ENCODE measurements around the gene FOLR2.
A peak's percentile ranks its signal among the peaks of the same experiment; 100 is the strongest.

Gene FOLR2

DNA sequence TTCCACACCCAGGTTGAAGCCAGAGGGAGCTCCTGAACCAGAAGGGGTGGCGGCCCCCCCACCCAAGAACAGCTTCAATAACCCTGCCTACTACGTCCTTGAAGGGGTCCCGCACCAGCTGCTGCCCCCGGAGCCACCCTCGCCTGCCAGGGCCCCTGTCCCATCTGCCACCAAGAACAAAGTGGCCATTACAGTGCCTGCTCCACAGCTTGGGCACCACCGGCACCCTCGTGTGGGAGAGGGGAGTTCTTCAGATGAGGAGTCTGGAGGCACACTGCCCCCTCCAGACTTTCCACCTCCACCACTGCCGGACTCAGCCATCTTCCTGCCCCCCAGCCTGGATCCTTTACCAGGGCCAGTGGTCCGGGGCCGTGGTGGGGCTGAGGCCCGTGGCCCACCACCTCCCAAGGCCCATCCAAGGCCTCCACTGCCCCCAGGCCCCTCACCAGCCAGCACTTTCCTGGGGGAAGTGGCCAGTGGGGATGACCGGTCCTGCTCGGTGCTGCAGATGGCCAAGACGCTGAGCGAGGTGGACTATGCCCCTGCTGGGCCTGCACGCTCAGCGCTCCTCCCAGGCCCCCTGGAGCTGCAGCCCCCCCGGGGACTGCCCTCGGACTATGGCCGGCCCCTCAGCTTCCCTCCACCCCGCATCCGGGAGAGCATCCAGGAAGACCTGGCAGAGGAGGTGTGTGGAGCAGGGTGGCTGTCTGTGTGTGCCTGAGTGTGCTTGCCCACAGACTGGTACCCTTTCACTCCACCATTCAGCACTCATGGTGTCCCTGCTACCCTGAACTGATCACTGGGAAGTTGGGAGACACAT, 20.7 kb downstream of the FOLR2 start:
- TF ChIP-seq, protein P1, sequence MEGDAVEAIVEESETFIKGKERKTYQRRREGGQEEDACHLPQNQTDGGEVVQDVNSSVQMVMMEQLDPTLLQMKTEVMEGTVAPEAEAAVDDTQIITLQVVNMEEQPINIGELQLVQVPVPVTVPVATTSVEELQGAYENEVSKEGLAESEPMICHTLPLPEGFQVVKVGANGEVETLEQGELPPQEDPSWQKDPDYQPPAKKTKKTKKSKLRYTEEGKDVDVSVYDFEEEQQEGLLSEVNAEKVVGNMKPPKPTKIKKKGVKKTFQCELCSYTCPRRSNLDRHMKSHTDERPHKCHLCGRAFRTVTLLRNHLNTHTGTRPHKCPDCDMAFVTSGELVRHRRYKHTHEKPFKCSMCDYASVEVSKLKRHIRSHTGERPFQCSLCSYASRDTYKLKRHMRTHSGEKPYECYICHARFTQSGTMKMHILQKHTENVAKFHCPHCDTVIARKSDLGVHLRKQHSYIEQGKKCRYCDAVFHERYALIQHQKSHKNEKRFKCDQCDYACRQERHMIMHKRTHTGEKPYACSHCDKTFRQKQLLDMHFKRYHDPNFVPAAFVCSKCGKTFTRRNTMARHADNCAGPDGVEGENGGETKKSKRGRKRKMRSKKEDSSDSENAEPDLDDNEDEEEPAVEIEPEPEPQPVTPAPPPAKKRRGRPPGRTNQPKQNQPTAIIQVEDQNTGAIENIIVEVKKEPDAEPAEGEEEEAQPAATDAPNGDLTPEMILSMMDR (IDR thresholded peaks at IDR 0.05; ENCODE audit: low read depth, low read length) = no peak
- no peak for TF ChIP-seq EZH2phosphoT487 (IDR thresholded peaks at IDR 0.05; ENCODE audit: low read depth)
- peaks cover 56% of the 10 kb centered on the region for H3K36me3 ChIP-seq (replicated peaks; ENCODE audit: low read depth, low read length)
- no peak overlapping the region for H2AFZ ChIP-seq (ENCODE audit: low read depth, low read length)

DNA sequence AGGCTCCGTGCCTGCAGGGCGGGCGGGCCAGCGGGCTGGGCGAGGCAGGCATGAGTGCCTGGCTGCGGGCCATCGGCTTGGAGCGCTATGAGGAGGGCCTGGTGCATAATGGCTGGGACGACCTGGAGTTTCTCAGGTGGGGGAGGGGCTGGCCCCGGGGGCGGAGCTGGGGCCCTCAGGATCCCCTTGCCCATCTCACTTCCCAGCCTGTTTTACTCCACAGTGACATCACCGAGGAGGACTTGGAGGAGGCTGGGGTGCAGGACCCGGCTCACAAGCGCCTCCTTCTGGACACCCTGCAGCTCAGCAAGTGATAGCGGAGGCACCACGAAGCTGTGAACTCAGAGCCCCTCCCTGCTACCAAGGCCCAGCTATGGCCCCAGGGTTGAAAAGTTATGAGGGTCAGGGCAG, 21.5 kb downstream of the FOLR2 start:
- Histone ChIP-seq H3K27me3 (ENCODE audit: low read depth, low read length) (no peaks in the 10 kb centered on the region), H3K9me3 (ENCODE audit: insufficient read depth, low read length) (no peaks in the 10 kb centered on the region), H3K4me3 (ENCODE audit: low read length) (no peak overlapping the region), H3K4me1 (ENCODE audit: low read length) (no peaks in the 10 kb centered on the region), H3K27ac (ENCODE audit: low read length) (no peak overlapping the region), H3K4me2 (ENCODE audit: low read length) (no peak overlapping the region), H4K20me1 (ENCODE audit: insufficient read depth, low read length) (peaks cover 27% of the 10 kb centered on the region; the same call in 1 of the 2 replicates), H2AFZ (ENCODE audit: low read depth, low read length) (no peak overlapping the region), H3K79me2 (ENCODE audit: low read length) (no peaks in the 10 kb centered on the region), H3K9ac (ENCODE audit: low read length) (no peak overlapping the region), H3K36me3 (replicated peaks; ENCODE audit: low read depth, low read length) (peaks cover 48% of the 10 kb centered on the region)
- TF ChIP-seq, protein P1 (IDR thresholded peaks at IDR 0.05; ENCODE audit: low read depth, low read length) = peak; percentile 84
- no peak for TF ChIP-seq EZH2phosphoT487 (IDR thresholded peaks at IDR 0.05; ENCODE audit: low read depth)

More for the DNA sequence above, 20.7 kb downstream of the FOLR2 start:
- no peak overlapping the region for H3K27ac ChIP-seq (ENCODE audit: low read length)
- H3K9ac ChIP-seq (ENCODE audit: low read length) = no peak overlapping the region
- H3K4me2 ChIP-seq (ENCODE audit: low read length) = no peak overlapping the region
- H3K27me3 ChIP-seq (ENCODE audit: low read depth, low read length) = no peaks in the 10 kb centered on the region
- H3K79me2 ChIP-seq (ENCODE audit: low read length) = no peaks in the 10 kb centered on the region
- peaks cover 27% of the 10 kb centered on the region; the same call in 1 of the 2 replicates for H4K20me1 ChIP-seq (ENCODE audit: insufficient read depth, low read length)
- no peaks in the 10 kb centered on the region for H3K4me1 ChIP-seq (ENCODE audit: low read length)
- no peaks in the 10 kb centered on the region for H3K9me3 ChIP-seq (ENCODE audit: insufficient read depth, low read length)
- H3K4me3 ChIP-seq (ENCODE audit: low read length) = no peak overlapping the region

DNA sequence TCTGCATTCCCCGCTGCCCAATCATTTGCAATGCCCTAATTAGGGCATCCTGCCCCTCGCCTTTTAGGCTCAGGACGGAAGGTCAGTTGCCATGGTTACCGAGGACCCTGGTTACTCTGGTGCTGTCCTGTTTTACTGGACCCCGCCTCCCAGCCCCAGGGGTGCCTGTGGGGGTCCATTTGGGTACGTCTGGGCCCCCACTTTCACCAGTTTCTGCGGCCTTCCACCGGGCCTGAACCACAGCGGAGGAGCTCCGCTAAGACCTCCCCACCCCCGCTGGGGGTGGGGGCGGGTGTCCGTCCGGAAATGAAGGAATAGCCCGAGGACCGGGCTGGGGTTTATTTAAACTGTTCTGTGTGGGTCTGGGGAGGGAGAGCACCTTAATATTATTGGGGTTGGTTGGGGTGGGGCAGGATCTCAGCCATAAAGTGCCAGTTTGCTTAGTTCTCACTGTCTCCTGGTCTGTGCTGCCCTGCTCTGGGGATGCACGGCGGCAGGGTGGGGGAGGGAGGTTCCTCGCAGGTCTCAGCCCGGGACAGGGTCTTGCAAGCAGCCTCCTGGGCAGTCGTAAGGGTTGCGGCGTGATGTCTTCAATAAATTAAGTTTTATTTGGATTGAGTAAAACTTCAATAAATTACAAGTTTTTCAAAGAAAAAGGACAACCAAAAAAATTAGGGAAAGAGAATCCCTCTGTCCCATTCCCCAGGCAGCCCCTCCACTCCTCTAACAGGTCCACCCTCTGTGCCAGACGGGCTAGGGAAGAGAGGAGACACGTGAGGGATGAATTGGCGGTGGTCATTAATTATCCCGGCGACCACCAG, 22.1 kb downstream of the FOLR2 start:
- peaks cover 42% of the 10 kb centered on the region for H3K36me3 ChIP-seq (replicated peaks; ENCODE audit: low read depth, low read length)
- H2AFZ ChIP-seq (ENCODE audit: low read depth, low read length) = no peak overlapping the region
- no peak overlapping the region for H3K9ac ChIP-seq (ENCODE audit: low read length)
- no peaks in the 10 kb centered on the region for H3K9me3 ChIP-seq (ENCODE audit: insufficient read depth, low read length)
- H3K4me2 ChIP-seq (ENCODE audit: low read length) = no peak overlapping the region
- H3K79me2 ChIP-seq (ENCODE audit: low read length) = no peaks in the 10 kb centered on the region
- H3K4me3 ChIP-seq (ENCODE audit: low read length) = no peak overlapping the region
- H3K27me3 ChIP-seq (ENCODE audit: low read depth, low read length) = no peaks in the 10 kb centered on the region
- no peaks in the 10 kb centered on the region for H3K4me1 ChIP-seq (ENCODE audit: low read length)
- TF ChIP-seq, protein P1 (IDR thresholded peaks at IDR 0.05; ENCODE audit: low read depth, low read length) = 0 out of 2 replicates have a peak, but pooled peaks have one; percentile 0
- TF ChIP-seq EZH2phosphoT487 (IDR thresholded peaks at IDR 0.05; ENCODE audit: low read depth) = no peak
- peaks cover 23% of the 10 kb centered on the region; the same call in 1 of the 2 replicates for H4K20me1 ChIP-seq (ENCODE audit: insufficient read depth, low read length)
- H3K27ac ChIP-seq (ENCODE audit: low read length) = no peak overlapping the region

DNA sequence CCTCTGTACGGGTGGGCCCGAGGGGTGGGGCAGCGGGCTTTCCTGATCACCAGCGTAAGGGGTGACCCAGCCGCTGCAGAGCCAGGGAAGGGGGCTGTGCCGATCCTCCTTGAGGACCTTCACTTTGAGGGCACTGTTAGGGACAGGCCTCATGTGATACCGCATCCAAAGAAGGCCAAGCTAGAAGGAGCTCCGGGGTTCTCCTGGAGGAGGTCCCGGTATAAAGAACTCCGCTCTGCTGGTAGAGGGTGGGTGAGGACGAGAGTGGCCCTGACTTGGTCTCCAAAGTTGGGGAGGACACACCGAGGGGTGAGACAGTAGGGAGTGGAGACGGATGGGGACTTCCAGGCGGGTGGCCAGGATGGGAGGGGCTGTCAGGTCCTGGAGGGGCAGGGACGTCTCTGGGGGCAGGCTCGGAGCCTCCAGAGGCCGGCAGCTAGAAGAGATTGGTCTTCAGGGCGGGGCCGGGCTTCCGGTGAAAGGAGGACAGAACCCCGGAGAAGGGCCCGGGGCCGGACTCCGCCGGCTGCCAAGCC, 22.8 kb downstream of the FOLR2 start:
- Histone ChIP-seq H3K27ac (ENCODE audit: low read length) (no peak overlapping the region), H3K27me3 (ENCODE audit: low read depth, low read length) (no peaks in the 10 kb centered on the region), H3K9me3 (ENCODE audit: insufficient read depth, low read length) (no peaks in the 10 kb centered on the region), H3K4me2 (ENCODE audit: low read length) (no peak overlapping the region), H3K4me1 (ENCODE audit: low read length) (no peaks in the 10 kb centered on the region), H4K20me1 (ENCODE audit: insufficient read depth, low read length) (peaks cover 16% of the 10 kb centered on the region; the same call in 1 of the 2 replicates), H2AFZ (ENCODE audit: low read depth, low read length) (no peak overlapping the region), H3K9ac (ENCODE audit: low read length) (no peak overlapping the region), H3K36me3 (replicated peaks; ENCODE audit: low read depth, low read length) (peaks cover 35% of the 10 kb centered on the region), H3K79me2 (ENCODE audit: low read length) (no peaks in the 10 kb centered on the region), H3K4me3 (ENCODE audit: low read length) (no peak overlapping the region)
- TF ChIP-seq EZH2phosphoT487 (IDR thresholded peaks at IDR 0.05; ENCODE audit: low read depth) = no peak
- TF ChIP-seq, protein P1 (IDR thresholded peaks at IDR 0.05; ENCODE audit: low read depth, low read length) = no peak
